A673 (cell line): Measurements from ENCODE around the gene PGK1. TPM values are rescaled to one million over a fixed set of nuclear protein-coding genes. Genes with fewer than 3 reads are reported as not detected.
"Not testable (repeated sequence)": the region's sequence is repeated elsewhere in the genome, so short reads cannot be mapped to it uniquely, and the experiment has no call there.

Experiments used
- BruUV-seq: library from RNA; stranded (reverse); fragments of 400-500 nt; replicated peaks from 2 replicates; lab custom pipeline; 2021; lab: Mats Ljungman, UMichigan
- CTCF ChIA-PET: fragments of 300-600 bp; sonication (Branson Sonifier 250); formaldehyde crosslinking; loops from one replicate; lab custom pipeline; 2022; ENCODE audit warnings: antibody characterized with exemption; lab: Charles Lee
- POLR2A ChIA-PET: fragments of 300-600 bp; sonication (Branson Sonifier 250); formaldehyde crosslinking; loops from one replicate; lab custom pipeline; 2022; ENCODE audit warnings: antibody characterized with exemption; ENCODE audit not compliant: low non-redundant PET; lab: Charles Lee
- DNase-seq: peaks from one replicate; pipeline ENCODE4 v3.0.0-alpha.2; 2015; ENCODE audit warnings: low spot score
- H3K27ac ChIP-seq: fragments of 200-600 bp; sonication (generic); 2 replicates; pipeline ENCODE4 v1.5.1; 2016; ENCODE audit warnings: mixed run types, low read depth, mild to moderate bottlenecking, mixed read lengths, antibody characterized with exemption, low read length; ENCODE audit not compliant: poor library complexity, severe bottlenecking
- H3K27me3 ChIP-seq: fragments of 200-600 bp; sonication (generic); replicated peaks from 2 replicates; pipeline ENCODE4 v1.6.1; 2017; ENCODE audit warnings: mixed run types, low read depth, mild to moderate bottlenecking, mixed read lengths, antibody characterized with exemption, low read length; ENCODE audit not compliant: insufficient read depth, poor library complexity
- H3K36me3 ChIP-seq: fragments of 200-600 bp; sonication (generic); 2 replicates; pipeline ENCODE4 v1.6.1; 2016; ENCODE audit warnings: mixed run types, mild to moderate bottlenecking, mixed read lengths, antibody characterized with exemption, low read length; ENCODE audit not compliant: insufficient read depth, poor library complexity, severe bottlenecking
- H3K4me1 ChIP-seq: fragments of 200-600 bp; sonication (generic); 2 replicates; pipeline ENCODE4 v1.6.1; 2017; ENCODE audit warnings: mixed run types, mild to moderate bottlenecking, mixed read lengths, antibody characterized with exemption, low read length; ENCODE audit not compliant: insufficient read depth, poor library complexity, severe bottlenecking
- H3K4me3 ChIP-seq: fragments of 200-600 bp; sonication (generic); 2 replicates; pipeline ENCODE4 v1.5.1; 2016; ENCODE audit warnings: low read depth, mixed run types, mild to moderate bottlenecking, mixed read lengths, low read length; ENCODE audit not compliant: poor library complexity, severe bottlenecking
- H3K9me3 ChIP-seq: fragments of 200-600 bp; sonication (generic); 2 replicates; pipeline ENCODE4 v1.6.1; 2016; ENCODE audit warnings: mixed run types, low read depth, mild to moderate bottlenecking, mixed read lengths, antibody characterized with exemption, low read length; ENCODE audit not compliant: poor library complexity, severe bottlenecking
- CTCF ChIP-seq: fragments of 300-800, 200-600 bp; sonication (generic); conservative IDR thresholded peaks from 2 replicates; pipeline ENCODE4 v1.5.1; 2017; ENCODE audit warnings: low read depth, mild to moderate bottlenecking, antibody characterized with exemption, low read length, moderate library complexity, mixed read lengths
- EZH2 ChIP-seq: fragments of 200-600 bp; sonication (generic); IDR thresholded peaks from 2 replicates; pipeline ENCODE4 v1.6.1; 2017; ENCODE audit warnings: borderline replicate concordance, low read depth, mild to moderate bottlenecking, mixed read lengths, antibody characterized with exemption, low read length; ENCODE audit not compliant: poor library complexity, severe bottlenecking
- intact Hi-C: fragments of 100-400 bp; cut with micrococcal nuclease; formaldehyde crosslinking; loops from one replicate; pipeline ENCODE4 v1.10.0; 2022; ENCODE audit not compliant: unreplicated experiment
- total RNA-seq: library from RNA; stranded (reverse); gene quantifications from 2 replicates; pipeline ENCODE4 v1.2.3, GENCODE V29; 2021

Gene PGK1
- total RNA-seq, 1 experiment from 2014 or later, result 438 TPM

DNA sequence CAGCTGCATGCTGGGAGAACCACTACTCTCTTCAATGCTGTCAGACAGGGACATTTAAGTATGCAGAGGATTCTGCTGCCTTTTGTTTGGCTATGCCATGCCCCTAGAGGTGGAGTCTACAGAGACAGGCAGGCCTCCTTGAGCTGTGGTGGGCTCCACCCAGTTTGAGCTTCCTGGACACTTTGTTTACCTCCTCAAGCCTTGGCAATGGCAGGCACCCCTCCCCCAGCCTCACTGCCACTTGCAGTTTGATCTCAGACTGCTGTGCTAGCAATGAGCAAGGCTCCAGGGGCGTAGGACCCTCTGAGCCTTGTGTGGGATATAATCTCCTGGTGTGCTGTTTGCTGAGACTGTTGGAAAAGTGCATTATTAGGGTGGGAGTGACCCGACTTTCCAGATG is 53.3 kb downstream of the PGK1 start:
- H3K4me1 ChIP-seq, H3K27me3 ChIP-seq, H3K4me3 ChIP-seq, BruUV-seq, DNase-seq, H3K9me3 ChIP-seq, H3K36me3 ChIP-seq, H3K27ac ChIP-seq, intact Hi-C loops, CTCF ChIA-PET, POLR2A ChIA-PET: not testable (repeated sequence)

DNA sequence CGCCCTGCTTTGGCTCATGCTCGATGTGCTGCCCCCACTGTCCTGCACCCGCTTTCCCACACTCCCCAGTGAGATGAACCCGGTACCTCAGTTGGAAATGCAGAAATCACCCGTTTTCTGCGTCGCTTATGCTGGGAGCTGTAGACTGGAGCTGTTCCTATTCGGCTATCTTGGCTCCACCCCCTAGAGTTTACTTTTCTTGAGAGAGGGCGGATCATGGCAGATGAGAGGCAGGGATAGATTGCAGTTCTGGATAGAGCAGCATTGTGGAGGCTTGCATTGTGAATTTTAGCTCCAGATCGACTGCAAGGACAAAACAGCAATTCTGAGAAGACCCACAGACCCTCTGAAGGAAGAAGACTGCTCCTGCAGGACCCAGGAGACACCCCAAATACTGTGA is 53.8 kb downstream of the PGK1 start:
- intact Hi-C loops, H3K27ac ChIP-seq, POLR2A ChIA-PET, BruUV-seq, H3K27me3 ChIP-seq, H3K36me3 ChIP-seq, H3K9me3 ChIP-seq, DNase-seq, CTCF ChIA-PET, H3K4me1 ChIP-seq, H3K4me3 ChIP-seq: not testable (repeated sequence)

GRCh38 chrX:78160711-78161110 is 56.7 kb downstream of the PGK1 start:
- DNase-seq, H3K4me1 ChIP-seq, intact Hi-C loops, H3K27ac ChIP-seq, POLR2A ChIA-PET, CTCF ChIA-PET, H3K27me3 ChIP-seq, H3K9me3 ChIP-seq, H3K4me3 ChIP-seq, H3K36me3 ChIP-seq, BruUV-seq: not testable (repeated sequence)

DNA sequence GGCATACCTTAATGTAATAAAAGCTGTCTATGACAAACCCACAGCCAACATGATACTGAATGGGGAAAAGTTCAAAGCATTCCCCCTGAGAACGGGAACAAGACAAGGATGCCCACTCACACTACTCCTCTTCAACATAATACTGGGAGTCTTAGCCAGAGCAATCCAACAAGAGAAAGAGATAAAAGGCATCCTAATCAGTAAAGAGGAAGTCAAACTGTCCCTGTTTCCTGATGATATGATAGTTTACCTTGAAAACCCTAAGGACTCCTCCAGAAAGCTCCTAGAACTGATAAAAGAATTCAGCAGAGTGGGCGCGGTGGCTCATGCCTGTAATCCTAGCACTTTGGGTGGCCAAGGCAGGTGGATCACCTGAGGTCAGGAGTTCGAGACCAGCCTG is 59.1 kb downstream of the PGK1 start:
- H3K4me1 ChIP-seq, H3K27me3 ChIP-seq, H3K27ac ChIP-seq, CTCF ChIA-PET, DNase-seq, H3K4me3 ChIP-seq, BruUV-seq, POLR2A ChIA-PET, intact Hi-C loops, H3K36me3 ChIP-seq, H3K9me3 ChIP-seq: not testable (repeated sequence)

GRCh38 chrX:78165425-78165824 is 61.4 kb downstream of the PGK1 start:
- DNase-seq, result no peak
- no peaks in the 10 kb centered on the region for H3K27me3 ChIP-seq
- no peaks in the 10 kb centered on the region for H3K9me3 ChIP-seq
- H3K4me1 ChIP-seq, result no peaks in the 10 kb centered on the region
- BruUV-seq, result no TSS peak
- ChIA-PET POLR2A (no interaction called here), CTCF (no interaction called here)
- no peak overlapping the region for H3K27ac ChIP-seq
- intact Hi-C loops, result no loop called here
- TF ChIP-seq EZH2 (no peak), CTCF (no peak)
- no peaks in the 10 kb centered on the region for H3K36me3 ChIP-seq
- H3K4me3 ChIP-seq, result no peak overlapping the region
